ENCODE measurements around the gene TMEM115. TPM values are rescaled to one million over a fixed set of nuclear protein-coding genes. Genes with fewer than 3 reads are reported as not detected.

TMEM115 gene
- total and polyA plus RNA-seq, 2 of the 4 experiments (the other 2 are of a cell fraction): 35.3 to 47.3 TPM

DNA sequence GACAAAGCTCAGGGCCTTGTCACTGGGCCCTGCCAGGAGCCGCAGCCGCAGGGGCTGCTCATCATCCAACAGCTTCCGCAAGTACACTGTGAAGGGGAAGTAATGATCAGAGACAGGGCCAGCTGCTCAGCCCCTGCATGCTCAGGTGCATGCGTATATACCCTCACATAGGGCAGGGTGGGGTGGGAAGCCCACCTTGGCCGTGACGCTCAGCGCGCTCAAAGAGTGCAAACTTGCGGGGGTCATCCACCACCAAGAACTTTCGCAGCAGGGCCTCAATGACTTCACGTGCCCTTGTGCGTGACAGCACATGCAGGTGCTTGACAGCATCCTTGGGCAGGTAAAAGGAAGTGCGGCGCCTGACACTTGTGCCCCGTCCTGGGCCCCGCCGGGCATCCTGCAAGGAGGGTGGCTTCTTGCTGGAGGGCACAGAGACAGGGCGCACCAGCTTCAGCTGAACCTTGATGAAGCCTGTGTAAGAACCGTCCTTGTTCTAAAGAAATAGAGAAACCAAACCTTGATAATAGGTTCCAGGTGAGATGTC is 27.9 kb downstream of the TMEM115 start:
- Histone ChIP-seq H2AK9ac (replicated peaks; ENCODE audit: low read depth, low read length, poor library complexity) (no peak overlapping the region), H4K8ac (ENCODE audit: low read depth in 2 of 2, low read length in 2 of 2) (no peak overlapping the region), H3K56ac (ENCODE audit: extremely low read depth, insufficient read depth, low read length) (no peak overlapping the region), H2BK15ac (ENCODE audit: low read depth, low read length) (no peak overlapping the region), H3K9ac (ENCODE audit: low read depth, low read length) (no peak overlapping the region), H2AK5ac (ENCODE audit: low read depth, low read length) (no peak overlapping the region), H3K14ac (replicated peaks; ENCODE audit: low read depth, low read length) (no peak overlapping the region), H3K4me1 (ENCODE audit: control insufficient read depth, insufficient read depth, low read length) (peaks cover 21% of the 10 kb centered on the region), H3K23ac (ENCODE audit: low read depth, low read length) (no peak overlapping the region), H4K20me1 (ENCODE audit: insufficient read depth, low read length) (peaks cover 55% of the 10 kb centered on the region), H3K18ac (ENCODE audit: low read depth, low read length) (no peak overlapping the region), H3K4me2 (ENCODE audit: low read depth, low read length) (no peak overlapping the region), H2AFZ (replicated peaks; ENCODE audit: low read length, poor library complexity) (no peak overlapping the region), H3K9me3 (ENCODE audit: control insufficient read depth, insufficient read depth, low read length) (no peaks in the 10 kb centered on the region), H4K5ac (ENCODE audit: low read depth, low read length) (no peak overlapping the region), H3K27me3 (ENCODE audit: control insufficient read depth, insufficient read depth, low read length) (no peaks in the 10 kb centered on the region), H4K91ac (ENCODE audit: insufficient read depth, low read depth, low read length) (no peak overlapping the region), H2BK5ac (ENCODE audit: low read depth, low read length, poor library complexity, severe bottlenecking) (no peak overlapping the region), H3K4ac (ENCODE audit: low read depth, low read length) (no peak overlapping the region), H3K36me3 (ENCODE audit: control insufficient read depth, insufficient read depth, low read length) (peaks cover 32% of the 10 kb centered on the region), H2BK120ac (ENCODE audit: low read depth, low read length) (no peak overlapping the region), H3K9me1 (ENCODE audit: insufficient read depth, low read length) (peaks cover 16% of the 10 kb centered on the region), H3K79me1 (ENCODE audit: low read depth in 1 of 2, low read length in 2 of 2) (peaks cover 40 to 62% of the 10 kb centered on the region in 2 experiments), H3K27ac (ENCODE audit: insufficient read depth, low read length) (no peak overlapping the region), H3K4me3 (ENCODE audit: insufficient read depth, low read depth, low read length) (no peak overlapping the region), H2BK20ac (ENCODE audit: low read depth, low read length) (no peak overlapping the region)
- TF ChIP-seq POLR2A (IDR thresholded peaks at IDR 0.05; ENCODE audit: low read depth, low read length) (no peak), RFX5 (IDR thresholded peaks at IDR 0.05; ENCODE audit: low read depth, low read length) (no peak), RAD21 (IDR thresholded peaks at IDR 0.05; ENCODE audit: low read length) (no peak), MAZ (IDR thresholded peaks at IDR 0.05; ENCODE audit: borderline replicate concordance, low read depth, low read length) (no peak), MXI1 (IDR thresholded peaks at IDR 0.05; ENCODE audit: borderline replicate concordance, low read depth, low read length) (no peak), NFE2L2 (IDR thresholded peaks at IDR 0.05; ENCODE audit: low read depth, low read length) (no peak), BHLHE40 (IDR thresholded peaks at IDR 0.05; ENCODE audit: low read depth, low read length) (no peak), MAFK (IDR thresholded peaks at IDR 0.05; ENCODE audit: low read depth, low read length) (no peak), FOS (IDR thresholded peaks at IDR 0.05; ENCODE audit: low read depth, low read length) (no peak), CEBPB (IDR thresholded peaks at IDR 0.05; ENCODE audit: low read depth, low read length) (no peak), SMC3 (IDR thresholded peaks at IDR 0.05; ENCODE audit: low read depth, low read length) (no peak), RCOR1 (IDR thresholded peaks at IDR 0.05; ENCODE audit: insufficient replicate concordance, low read length) (no peak)
- intact Hi-C loops (cut with micrococcal nuclease) (no loop called here), in situ Hi-C loops (cut with MboI; ENCODE audit: low sequenced_read_pairs) (loop anchor here (25.0 kb wide), 3 partner anchors 1056 to 1831 kb away; partner anchors contain the start of genes ABHD14B, GPR62, MANF and PCBP4), dilution Hi-C loops (cut with HindIII; ENCODE audit: low sequenced_read_pairs, unreplicated experiment) (no loop called here)
- DNase-seq: no peak
- ATAC-seq (ENCODE audit: low read depth): no peak
- 99% methylated on average over 11 of the region's 19 CpGs; no CpG with 5 or more reads in 1 of the 2 experiments for WGBS, 2 experiments (ENCODE audit: extremely low coverage in 2 of 2, insufficient read length in 1 of 2)
- BruUV-seq (replicated peaks): no TSS peak
- ChIA-PET CTCF (no interaction called here), POLR2A (ENCODE audit: unreplicated experiment) (no interaction called here)
